Ammon's horn (tissue), 1 donor: Measurements from ENCODE around the gene TMCC2.
"Not testable (repeated sequence)": the region's sequence is repeated elsewhere in the genome, so short reads cannot be mapped to it uniquely, and the experiment has no call there.

Experiments
- DNase-seq: peaks from one replicate; pipeline ENCODE4 v3.0.0-alpha.2; 2016; ENCODE audit warnings: low spot score

The TMCC2 gene

GRCh38 chr1:205280666-205281395 lies 53.1 kb downstream of the TMCC2 start:
- not testable (repeated sequence) for DNase-seq

- no peak for DNase-seq
Observed at GRCh38 chr1:205283270-205284147, 55.8 kb downstream of the TMCC2 start.

DNA sequence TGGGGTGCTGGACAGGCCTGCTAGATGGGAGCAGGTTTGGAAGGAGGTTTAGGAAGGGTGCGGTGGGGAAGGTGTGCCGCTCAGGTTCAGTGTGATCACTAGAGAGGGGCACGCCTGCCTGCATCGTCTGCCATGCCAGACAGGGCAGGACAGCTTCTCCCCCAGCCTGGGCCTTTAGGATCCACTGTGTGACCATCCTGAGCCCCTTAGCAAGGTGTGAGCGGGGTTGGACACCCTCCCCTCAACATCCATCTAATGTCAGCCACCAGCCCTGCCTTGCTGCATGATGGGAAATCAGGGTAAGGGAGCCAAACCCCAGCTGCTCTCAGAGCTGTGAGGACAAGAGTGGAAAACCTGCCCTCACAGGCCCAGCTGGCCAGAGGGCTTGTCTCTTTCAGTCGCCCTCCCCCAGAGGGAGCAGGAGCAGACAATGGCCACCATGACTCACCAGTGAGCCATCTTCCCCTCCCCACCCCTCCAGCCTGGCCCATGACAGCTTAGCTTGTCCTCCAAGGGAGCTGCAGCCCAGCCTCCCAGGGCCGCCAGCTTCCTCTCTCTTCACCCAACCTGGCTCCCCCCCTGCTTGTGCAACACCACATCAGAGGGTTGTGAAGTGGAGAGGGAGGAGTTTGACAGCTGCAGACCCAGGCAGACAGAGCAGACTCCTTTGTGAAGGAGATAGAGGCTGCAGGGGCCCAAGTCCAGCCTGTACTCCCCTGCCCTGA lies 56.8 kb downstream of the TMCC2 start:
- DNase-seq, result peak; percentile 96

GRCh38 chr1:205285381-205286101 lies 57.8 kb downstream of the TMCC2 start:
- DNase-seq, result no peak

- DNase-seq, result no peak
Observed at GRCh38 chr1:205286335-205286950, 58.7 kb downstream of the TMCC2 start.

GRCh38 chr1:205287076-205287475 lies 59.3 kb downstream of the TMCC2 start:
- DNase-seq, result no peak

DNA sequence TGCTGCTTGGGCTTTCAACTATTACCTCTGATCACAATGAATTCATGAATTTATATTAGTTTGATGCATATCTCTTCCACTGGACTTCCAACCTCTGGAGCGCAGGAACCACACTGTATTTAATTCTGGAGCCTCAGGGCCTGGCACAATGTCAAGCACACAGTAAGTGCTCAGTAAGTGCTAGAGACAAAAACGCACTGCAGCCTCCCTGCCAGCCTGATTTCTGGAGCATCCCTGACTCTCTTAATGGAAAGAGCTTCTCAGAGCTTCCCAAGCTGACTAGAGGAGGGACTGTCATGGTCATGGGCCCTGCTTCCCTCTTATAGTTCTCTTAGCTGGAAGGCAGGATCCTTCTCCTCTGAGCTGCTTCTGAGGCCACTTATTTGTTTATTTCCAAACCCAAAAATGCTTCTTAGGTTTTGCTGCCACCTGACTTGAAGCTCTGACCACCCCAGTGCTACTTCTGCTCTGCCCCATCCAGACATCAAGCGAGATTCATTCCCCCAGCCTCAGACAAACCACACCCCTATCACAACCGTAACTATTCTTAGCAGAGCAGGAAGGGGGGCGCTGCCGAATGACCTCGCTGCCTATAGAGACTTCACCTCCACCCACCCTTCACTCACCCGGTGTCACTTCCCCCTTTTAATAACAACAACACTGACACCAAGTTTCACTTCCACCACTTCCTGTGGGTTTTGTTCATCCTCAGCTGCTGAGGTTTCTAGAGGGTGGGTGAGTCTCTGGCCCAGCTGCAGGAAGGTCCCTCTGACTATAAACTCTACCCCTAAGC lies 60.2 kb downstream of the TMCC2 start:
- peak; percentile 76 for DNase-seq

GRCh38 chr1:205291596-205291995 lies 63.9 kb downstream of the TMCC2 start:
- no peak for DNase-seq

- DNase-seq, result no peak
Observed at GRCh38 chr1:205293350-205294074, 65.8 kb downstream of the TMCC2 start.

DNA sequence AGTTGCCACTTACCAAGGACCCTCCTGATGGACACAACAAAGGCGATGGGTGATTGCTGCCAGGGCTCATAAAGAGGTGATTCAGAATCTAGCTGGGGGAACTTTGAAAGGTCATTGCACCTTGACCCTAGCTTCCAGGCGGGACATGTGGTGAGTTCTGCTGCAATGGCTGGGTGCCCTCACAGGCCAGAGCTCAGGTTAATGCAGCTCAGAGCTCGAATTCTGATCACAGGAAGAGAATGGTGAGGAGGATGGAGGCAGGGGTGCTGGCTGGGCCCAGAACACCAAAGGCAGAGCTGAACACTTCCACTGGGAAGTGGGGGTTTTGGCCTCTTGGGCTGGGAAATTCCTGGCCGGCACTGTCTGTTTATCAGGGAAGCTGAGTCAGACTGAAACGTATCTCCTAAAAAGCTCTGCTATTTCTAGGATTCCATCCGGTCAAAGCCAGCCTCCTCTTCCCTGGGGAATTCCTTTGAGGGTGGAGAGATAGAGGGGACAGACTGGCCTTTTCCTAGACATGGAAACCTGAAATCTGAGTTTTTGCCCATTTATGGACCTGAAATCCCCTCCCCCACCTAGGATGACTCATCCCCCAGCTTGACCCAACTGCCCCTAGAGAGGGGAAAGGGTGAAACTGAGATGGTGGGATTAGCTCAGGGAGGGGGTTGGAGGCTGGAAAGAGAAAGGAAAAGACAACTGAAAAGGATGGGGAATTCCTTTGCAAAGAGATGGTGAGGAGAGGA lies 66.6 kb downstream of the TMCC2 start:
- no peak for DNase-seq

DNA sequence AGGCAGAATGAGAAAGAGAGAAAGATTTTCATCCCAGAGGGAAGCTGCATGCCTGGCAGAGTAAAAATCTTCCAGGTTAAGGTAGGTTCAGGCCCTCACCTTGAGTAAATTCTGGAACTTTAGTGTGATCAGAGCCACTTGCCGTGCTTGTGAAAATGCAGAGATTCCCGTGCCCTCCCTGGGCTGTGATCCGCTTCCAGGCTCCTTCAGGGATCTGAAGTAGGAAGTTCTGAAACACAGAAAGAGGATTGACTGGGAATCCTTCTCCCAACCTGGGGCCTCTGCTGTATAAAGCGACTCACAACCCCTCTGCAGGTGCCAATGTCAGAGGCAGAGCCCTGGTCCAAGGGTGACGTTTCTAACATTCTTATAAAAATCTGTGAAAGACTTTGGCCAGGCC lies 67.2 kb downstream of the TMCC2 start:
- DNase-seq, result no peak

GRCh38 chr1:205296154-205296553 lies 68.4 kb downstream of the TMCC2 start:
- no peak for DNase-seq

- DNase-seq, result not testable (repeated sequence)
Observed at GRCh38 chr1:205297546-205298177, 69.9 kb downstream of the TMCC2 start.

GRCh38 chr1:205298191-205298994 lies 70.6 kb downstream of the TMCC2 start:
- no peak for DNase-seq

GRCh38 chr1:205300149-205300548 lies 72.4 kb downstream of the TMCC2 start:
- no peak for DNase-seq

- DNase-seq, result no peak
Observed at GRCh38 chr1:205301205-205301821, 73.6 kb downstream of the TMCC2 start.

DNA sequence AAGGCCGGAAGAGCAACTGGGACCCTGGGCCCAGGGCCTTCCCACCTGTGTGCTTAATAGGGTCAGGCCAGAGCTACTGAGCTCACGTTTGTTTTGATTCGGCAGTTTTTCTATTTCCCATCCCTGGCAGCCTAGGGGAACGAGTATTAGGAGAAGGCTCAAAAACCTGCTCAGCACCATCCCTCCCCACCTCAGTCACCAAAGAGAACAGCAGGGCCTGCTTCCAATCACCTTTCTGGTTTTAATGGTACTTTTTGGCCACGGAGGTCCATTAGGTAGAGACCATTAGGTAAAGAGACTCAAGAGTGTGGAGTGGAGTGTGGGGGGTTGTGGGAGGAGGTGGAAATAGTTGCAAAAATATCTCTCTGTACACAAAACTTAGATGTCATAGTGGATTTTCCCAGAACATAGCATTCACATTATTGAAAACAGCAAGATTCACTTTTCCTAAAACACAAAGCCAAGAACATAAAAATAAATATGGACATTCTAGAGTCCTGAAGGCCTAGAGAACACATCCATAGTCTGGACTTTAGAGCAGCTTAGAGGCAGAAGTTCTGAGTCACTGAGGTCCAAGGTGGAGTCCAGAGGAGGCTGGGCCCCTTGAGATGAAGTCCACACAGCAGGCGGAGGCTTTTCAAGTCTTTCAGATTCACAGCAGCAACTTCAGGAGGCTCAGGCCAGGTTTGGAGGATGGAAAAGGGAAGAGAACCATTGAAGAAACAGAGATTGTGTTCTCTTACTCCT lies 74.3 kb downstream of the TMCC2 start:
- no peak for DNase-seq
